ENCODE data around the gene VCAM1.
"Not testable (repeated sequence)": the region's sequence is repeated elsewhere in the genome, so short reads cannot be mapped to it uniquely, and the experiment has no call there.

Gene VCAM1

GRCh38 chr1:100781728-100782127, 62.2 kb downstream of the VCAM1 start:
- not testable (repeated sequence) for H3K9me3 ChIP-seq (ENCODE audit: low read length); H3K4me3 ChIP-seq (ENCODE audit: low read depth in 1 of 2, low read length in 2 of 2); H3K4me1 ChIP-seq (ENCODE audit: insufficient read depth, low read length); H3K9ac ChIP-seq (ENCODE audit: low read length); H3K27ac ChIP-seq (ENCODE audit: low read depth, low read length); H3K27me3 ChIP-seq (ENCODE audit: control insufficient read depth in 1 of 2, insufficient read depth in 2 of 2, low read length in 2 of 2); H3K36me3 ChIP-seq (ENCODE audit: insufficient read depth, low read length)

GRCh38 chr1:100782473-100783039, 63.0 kb downstream of the VCAM1 start:
- Histone ChIP-seq H3K27me3 (ENCODE audit: control insufficient read depth in 1 of 2, insufficient read depth in 2 of 2, low read length in 2 of 2) (no peaks in the 10 kb centered on the region), H3K36me3 (ENCODE audit: insufficient read depth, low read length) (no peaks in the 10 kb centered on the region), H3K9me3 (ENCODE audit: low read length) (no peaks in the 10 kb centered on the region), H3K4me1 (ENCODE audit: insufficient read depth, low read length) (no peaks in the 10 kb centered on the region), H3K9ac (ENCODE audit: low read length) (no peak overlapping the region), H3K4me3 (ENCODE audit: low read depth in 1 of 2, low read length in 2 of 2) (no peak overlapping the region), H3K27ac (ENCODE audit: low read depth, low read length) (no peak overlapping the region)

- Histone ChIP-seq H3K27ac (ENCODE audit: low read depth, low read length) (no peak overlapping the region), H3K9me3 (ENCODE audit: low read length) (no peaks in the 10 kb centered on the region), H3K4me3 (ENCODE audit: low read depth in 1 of 2, low read length in 2 of 2) (no peak overlapping the region), H3K9ac (ENCODE audit: low read length) (no peak overlapping the region), H3K36me3 (ENCODE audit: insufficient read depth, low read length) (no peaks in the 10 kb centered on the region), H3K4me1 (ENCODE audit: insufficient read depth, low read length) (no peaks in the 10 kb centered on the region), H3K27me3 (ENCODE audit: control insufficient read depth in 1 of 2, insufficient read depth in 2 of 2, low read length in 2 of 2) (no peaks in the 10 kb centered on the region)
Observed at GRCh38 chr1:100785470-100786052, 66.0 kb downstream of the VCAM1 start.

- Histone ChIP-seq H3K27ac (ENCODE audit: low read depth, low read length) (no peak overlapping the region), H3K9ac (ENCODE audit: low read length) (no peak overlapping the region), H3K4me1 (ENCODE audit: insufficient read depth, low read length) (no peaks in the 10 kb centered on the region), H3K27me3 (ENCODE audit: control insufficient read depth in 1 of 2, insufficient read depth in 2 of 2, low read length in 2 of 2) (no peaks in the 10 kb centered on the region), H3K4me3 (ENCODE audit: low read depth in 1 of 2, low read length in 2 of 2) (no peak overlapping the region), H3K36me3 (ENCODE audit: insufficient read depth, low read length) (no peaks in the 10 kb centered on the region), H3K9me3 (ENCODE audit: low read length) (no peaks in the 10 kb centered on the region)
Observed at GRCh38 chr1:100786870-100787269, 67.3 kb downstream of the VCAM1 start.

Data from muscle layer of colon (tissue), 2 donors.